NB4 (cell line): Measurements from ENCODE around the gene ZNF782.
A peak's percentile ranks its signal among the peaks of the same experiment; 100 is the strongest.

Experiments used
- CTCF ChIP-seq: IDR thresholded peaks from one replicate; pipeline ENCODE4 v1.5.1; 2012; ENCODE audit warnings: low read depth, low read length
- MAX ChIP-seq: IDR thresholded peaks from 2 replicates; pipeline ENCODE4 v1.6.1; 2011; ENCODE audit warnings: low read depth, low read length
- MYC ChIP-seq: IDR thresholded peaks from 2 replicates; pipeline ENCODE4 v1.6.1; 2011; ENCODE audit warnings: low read depth, low read length
- POLR2A ChIP-seq: IDR thresholded peaks from 2 replicates; pipeline ENCODE4 v1.6.1; 2011; ENCODE audit warnings: mild to moderate bottlenecking; ENCODE audit not compliant: insufficient read length; ENCODE audit errors: extremely low read depth

- TF ChIP-seq CTCF (no peak), POLR2A (no peak), MAX (peak; percentile 35; the same call in 1 of the 2 replicates), MYC (no peak)
Measured at GRCh38 chr9:96854651-96855273, 448 bp upstream of the ZNF782 start.
